Mesenchymal stem cell (in vitro differentiated cells and primary cell): Measurements from ENCODE around the gene CCM2.

Experiments used
- DNase-seq: peaks from one replicate; pipeline ENCODE4 v3.0.0-alpha.2; 2013
- H2AFZ ChIP-seq: one replicate; pipeline ENCODE4 v1.6.1; 2013; ENCODE audit warnings: low read depth, mild to moderate bottlenecking, control low read depth, inconsistent platforms, low read length, moderate library complexity
- H2AK5ac ChIP-seq: 2 replicates; pipeline ENCODE4 v1.6.1; 2013; ENCODE audit warnings: low read length, moderate library complexity, mild to moderate bottlenecking, inconsistent platforms; ENCODE audit not compliant: severe bottlenecking
- H2BK120ac ChIP-seq: one replicate; pipeline ENCODE4 v1.6.1; 2013; ENCODE audit warnings: low read depth, mild to moderate bottlenecking, inconsistent platforms, low read length, moderate library complexity
- H2BK12ac ChIP-seq, 2 experiments: one replicate each; pipeline ENCODE4 v1.6.1; 2013; ENCODE audit warnings: inconsistent platforms in 2 of 2, low read length in 2 of 2, mild to moderate bottlenecking in 2 of 2, moderate library complexity in 2 of 2, control low read depth in 1 of 2
- H2BK15ac ChIP-seq: one replicate; pipeline ENCODE4 v1.6.1; 2013; ENCODE audit warnings: mild to moderate bottlenecking, low read depth, inconsistent platforms; ENCODE audit not compliant: poor library complexity, severe bottlenecking
- H2BK5ac ChIP-seq: 2 replicates; pipeline ENCODE4 v1.6.1; 2013; ENCODE audit warnings: low read depth, mild to moderate bottlenecking, low read length, control low read depth, inconsistent platforms; ENCODE audit not compliant: poor library complexity, severe bottlenecking
- H3K14ac ChIP-seq, 2 experiments: one replicate each; pipeline ENCODE4 v1.6.1; 2013; ENCODE audit warnings: inconsistent platforms in 2 of 2, low read length in 2 of 2, control low read depth in 1 of 2, mild to moderate bottlenecking in 1 of 2, moderate library complexity in 1 of 2
- H3K18ac ChIP-seq, 2 experiments: one replicate each; pipeline ENCODE4 v1.6.1; 2013; ENCODE audit warnings: inconsistent platforms in 2 of 2, low read length in 2 of 2, control low read depth in 1 of 2, low read depth in 1 of 2, mild to moderate bottlenecking in 1 of 2
- H3K23ac ChIP-seq, 2 experiments: one replicate each; pipeline ENCODE4 v1.6.1; 2013; ENCODE audit warnings: inconsistent platforms in 2 of 2, low read length in 2 of 2, mild to moderate bottlenecking in 2 of 2, moderate library complexity in 2 of 2, control low read depth in 1 of 2
- H3K27ac ChIP-seq: 2 replicates; pipeline ENCODE4 v1.5.1; 2013; ENCODE audit warnings: mild to moderate bottlenecking, moderate library complexity, low read length, control low read depth, inconsistent platforms; ENCODE audit not compliant: poor library complexity, severe bottlenecking
- H3K27me3 ChIP-seq, 2 experiments: 2 replicates each; pipeline versions ENCODE4 v1.6.1 to v1.7.0; 2013; ENCODE audit warnings: low read length in 2 of 2, mild to moderate bottlenecking in 2 of 2, moderate library complexity in 2 of 2, control low read depth in 1 of 2, inconsistent platforms in 1 of 2; ENCODE audit not compliant: control insufficient read depth in 1 of 2, insufficient read depth in 1 of 2
- H3K36me3 ChIP-seq, 2 experiments: 2 replicates each; pipeline versions ENCODE4 v1.6.1 to v1.7.0; 2013; ENCODE audit warnings: low read length in 2 of 2, control low read depth in 1 of 2, inconsistent platforms in 1 of 2, low read depth in 1 of 2, mild to moderate bottlenecking in 1 of 2; ENCODE audit not compliant: insufficient read depth in 2 of 2, control insufficient read depth in 1 of 2
- H3K4ac ChIP-seq, 2 experiments: one replicate each; pipeline ENCODE4 v1.6.1; 2013; ENCODE audit warnings: inconsistent platforms in 2 of 2, low read length in 2 of 2, mild to moderate bottlenecking in 2 of 2, moderate library complexity in 2 of 2, control low read depth in 1 of 2, low read depth in 1 of 2
- H3K4me1 ChIP-seq: 2 replicates; pipeline ENCODE4 v1.6.1; 2013; ENCODE audit warnings: low read depth, low read length, control low read depth; ENCODE audit not compliant: control insufficient read depth, insufficient read depth
- H3K4me2 ChIP-seq: 2 replicates; pipeline ENCODE4 v1.6.1; 2013; ENCODE audit warnings: low read length, mild to moderate bottlenecking, inconsistent platforms; ENCODE audit not compliant: poor library complexity, severe bottlenecking
- H3K4me3 ChIP-seq, 2 experiments: 2 replicates each; pipeline versions ENCODE4 v1.5.1 to v1.7.0; 2013; ENCODE audit warnings: low read length in 2 of 2, mild to moderate bottlenecking in 2 of 2, control low read depth in 1 of 2, low read depth in 1 of 2; ENCODE audit not compliant: insufficient read depth in 1 of 2
- H3K79me1 ChIP-seq: replicated peaks from 2 replicates; pipeline ENCODE4 v1.6.1; 2013; ENCODE audit warnings: mild to moderate bottlenecking, control low read depth, low read length, inconsistent platforms; ENCODE audit not compliant: poor library complexity, severe bottlenecking
- H3K9ac ChIP-seq: 2 replicates; pipeline ENCODE4 v1.7.0; 2013; ENCODE audit warnings: mild to moderate bottlenecking, low read length, moderate library complexity
- H3K9me3 ChIP-seq: 2 replicates; pipeline ENCODE4 v1.7.0; 2013; ENCODE audit warnings: mild to moderate bottlenecking, low read length; ENCODE audit not compliant: control insufficient read depth
- H4K8ac ChIP-seq: one replicate; pipeline ENCODE4 v1.6.1; 2013; ENCODE audit warnings: inconsistent platforms, mild to moderate bottlenecking, low read length, moderate library complexity
- H4K91ac ChIP-seq: one replicate; pipeline ENCODE4 v1.6.1; 2013; ENCODE audit warnings: mild to moderate bottlenecking, low read length, inconsistent platforms
- WGBS: methylation state at CpG from one replicate; pipeline ENCODE4 v1.1.7; 2013; ENCODE audit warnings: mixed read lengths; 5-methylcytosine and 5-hydroxymethylcytosine counted together

CCM2 gene

DNA sequence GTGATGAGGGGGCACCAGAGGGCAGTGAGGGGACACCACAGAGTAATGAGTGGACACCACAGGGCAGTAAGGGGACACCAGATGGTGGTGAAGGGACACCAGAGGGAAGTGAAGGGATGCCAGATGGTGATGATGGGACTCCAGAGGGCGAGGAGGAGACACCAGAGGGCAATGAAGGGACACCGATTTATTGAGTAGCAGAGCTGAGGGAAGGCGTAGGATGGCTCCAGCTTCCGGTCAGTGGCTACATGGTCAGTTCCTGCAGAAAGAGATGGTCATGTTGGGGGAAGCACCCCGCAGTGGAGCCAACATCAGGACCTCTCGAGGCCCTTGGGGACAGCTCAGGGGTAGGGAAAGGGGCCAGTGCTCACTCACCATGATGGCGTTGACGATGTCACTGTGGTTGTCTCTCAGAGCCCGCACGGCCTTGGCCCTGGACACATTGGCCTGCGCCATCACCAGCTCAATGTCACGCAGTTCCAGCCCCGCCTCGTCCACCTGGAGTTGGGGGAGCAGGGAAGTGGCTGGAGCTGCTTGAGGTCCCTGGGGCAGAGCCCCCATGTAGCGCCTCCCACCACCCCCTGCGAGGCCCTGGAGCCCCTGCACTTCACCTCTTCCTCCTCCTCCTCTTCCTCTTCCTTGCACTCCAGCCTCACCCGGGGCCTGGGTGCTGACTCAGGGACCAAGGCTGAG lies 80.4 kb downstream of the CCM2 start:
- Histone ChIP-seq H3K79me1 (peaks cover 6% of the 10 kb centered on the region), H3K4me1 (peaks cover 8% of the 10 kb centered on the region), H2AFZ (no peak overlapping the region), H2AK5ac (no peak overlapping the region), H3K27ac (no peak overlapping the region), H4K91ac (no peak overlapping the region), H3K27me3 (no peaks in the 10 kb centered on the region), H2BK12ac (no peak overlapping the region), H3K9me3 (no peaks in the 10 kb centered on the region), H2BK15ac (no peak overlapping the region), H3K23ac (no peak overlapping the region), H3K14ac (no peak overlapping the region), H3K4me3 (no peak overlapping the region), H2BK5ac (no peak overlapping the region), H3K4ac (no peak overlapping the region), H3K36me3 (peaks cover 28 to 70% of the 10 kb centered on the region in 2 experiments), H3K9ac (no peak overlapping the region), H4K8ac (no peak overlapping the region), H3K18ac (no peak overlapping the region), H3K4me2 (no peak overlapping the region), H2BK120ac (no peak overlapping the region)
- no peak for DNase-seq
- 96% methylated on average over 15 of the region's 17 CpGs for WGBS

DNA sequence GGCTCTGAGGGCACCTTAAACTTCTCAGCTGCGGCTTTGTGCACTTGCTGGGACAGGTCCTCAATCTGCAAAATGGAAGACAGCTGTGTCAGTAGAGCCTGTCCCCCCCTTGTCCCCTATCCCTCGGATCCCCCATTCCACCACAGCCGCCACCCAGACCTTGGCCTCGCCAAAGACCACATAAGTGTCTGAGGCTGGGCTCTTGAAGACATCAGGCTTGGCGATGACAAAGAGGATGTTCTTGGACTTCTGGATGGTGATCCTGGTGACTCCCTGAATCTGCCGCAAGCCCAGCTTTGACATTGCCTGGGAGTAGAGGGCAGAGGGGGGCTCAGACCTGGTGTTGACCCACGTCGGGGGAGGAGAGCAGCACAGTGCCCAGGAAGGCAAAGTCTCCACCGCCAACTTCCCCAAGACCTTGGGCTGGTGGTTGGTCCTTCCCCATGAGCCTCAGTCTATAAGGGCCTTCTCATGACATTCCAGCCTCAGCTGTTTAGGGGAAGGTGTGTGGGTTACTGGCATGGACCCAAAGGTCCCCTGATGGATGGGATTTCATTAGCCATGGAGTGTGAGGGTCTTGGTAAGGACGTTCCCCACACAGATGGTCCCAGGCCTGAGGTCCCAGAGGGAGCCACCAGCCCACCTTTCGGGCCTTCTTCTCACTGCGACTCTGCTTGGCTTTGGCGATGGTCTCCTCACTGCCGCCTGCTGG lies 81.1 kb downstream of the CCM2 start:
- 91% methylated on average over 13 of the region's 14 CpGs for WGBS
- Histone ChIP-seq H3K27ac (no peak overlapping the region), H2BK5ac (no peak overlapping the region), H2AK5ac (no peak overlapping the region), H3K14ac (no peak overlapping the region), H3K18ac (no peak overlapping the region), H4K91ac (no peak overlapping the region), H3K4me3 (no peak overlapping the region), H2AFZ (no peak overlapping the region), H2BK120ac (no peak overlapping the region), H3K4ac (no peak overlapping the region), H3K27me3 (no peaks in the 10 kb centered on the region), H3K36me3 (peaks cover 21 to 69% of the 10 kb centered on the region in 2 experiments), H4K8ac (no peak overlapping the region), H3K79me1 (peaks cover 1% of the 10 kb centered on the region), H3K9me3 (no peaks in the 10 kb centered on the region), H3K4me1 (peaks cover 8% of the 10 kb centered on the region), H2BK12ac (no peak overlapping the region), H2BK15ac (no peak overlapping the region), H3K9ac (no peak overlapping the region), H3K4me2 (no peak overlapping the region), H3K23ac (no peak overlapping the region)
- DNase-seq, result no peak

DNA sequence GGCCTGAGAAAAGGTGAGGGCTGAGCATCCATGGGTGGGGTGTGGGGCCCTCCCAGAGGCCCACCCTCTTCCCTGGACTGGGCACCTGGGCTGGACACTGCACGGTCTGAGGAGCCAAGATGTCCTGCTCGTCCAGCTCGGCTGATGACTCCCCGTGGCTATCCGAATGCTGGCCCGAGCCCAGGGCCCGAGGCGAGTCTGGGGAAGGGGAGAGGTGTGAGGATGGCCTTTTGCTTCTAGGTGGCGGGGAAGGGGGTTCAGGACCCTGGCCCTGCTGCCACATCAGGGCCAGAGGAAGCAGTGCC lies 81.6 kb downstream of the CCM2 start:
- H3K4me1 ChIP-seq, result peaks cover 11% of the 10 kb centered on the region
- no peak overlapping the region for H3K18ac ChIP-seq
- no peak for DNase-seq
- H3K9me3 ChIP-seq, result no peaks in the 10 kb centered on the region
- no peak overlapping the region for H2BK5ac ChIP-seq
- H2BK120ac ChIP-seq, result no peak overlapping the region
- no peak overlapping the region for H3K9ac ChIP-seq
- H4K91ac ChIP-seq, result no peak overlapping the region
- H2AFZ ChIP-seq, result no peak overlapping the region
- H3K4me2 ChIP-seq, result no peak overlapping the region
- no peak overlapping the region for H2BK15ac ChIP-seq
- H3K4ac ChIP-seq, result no peak overlapping the region
- no peak overlapping the region for H3K4me3 ChIP-seq
- no peak overlapping the region for H2BK12ac ChIP-seq
- 92% methylated on average over 9 of the region's 9 CpGs for WGBS
- peaks cover 16 to 64% of the 10 kb centered on the region in 2 experiments for H3K36me3 ChIP-seq
- H3K79me1 ChIP-seq, result peaks cover 1% of the 10 kb centered on the region
- H3K27ac ChIP-seq, result no peak overlapping the region
- no peaks in the 10 kb centered on the region for H3K27me3 ChIP-seq
- H3K14ac ChIP-seq, result no peak overlapping the region
- no peak overlapping the region for H2AK5ac ChIP-seq
- no peak overlapping the region for H4K8ac ChIP-seq
- no peak overlapping the region for H3K23ac ChIP-seq

DNA sequence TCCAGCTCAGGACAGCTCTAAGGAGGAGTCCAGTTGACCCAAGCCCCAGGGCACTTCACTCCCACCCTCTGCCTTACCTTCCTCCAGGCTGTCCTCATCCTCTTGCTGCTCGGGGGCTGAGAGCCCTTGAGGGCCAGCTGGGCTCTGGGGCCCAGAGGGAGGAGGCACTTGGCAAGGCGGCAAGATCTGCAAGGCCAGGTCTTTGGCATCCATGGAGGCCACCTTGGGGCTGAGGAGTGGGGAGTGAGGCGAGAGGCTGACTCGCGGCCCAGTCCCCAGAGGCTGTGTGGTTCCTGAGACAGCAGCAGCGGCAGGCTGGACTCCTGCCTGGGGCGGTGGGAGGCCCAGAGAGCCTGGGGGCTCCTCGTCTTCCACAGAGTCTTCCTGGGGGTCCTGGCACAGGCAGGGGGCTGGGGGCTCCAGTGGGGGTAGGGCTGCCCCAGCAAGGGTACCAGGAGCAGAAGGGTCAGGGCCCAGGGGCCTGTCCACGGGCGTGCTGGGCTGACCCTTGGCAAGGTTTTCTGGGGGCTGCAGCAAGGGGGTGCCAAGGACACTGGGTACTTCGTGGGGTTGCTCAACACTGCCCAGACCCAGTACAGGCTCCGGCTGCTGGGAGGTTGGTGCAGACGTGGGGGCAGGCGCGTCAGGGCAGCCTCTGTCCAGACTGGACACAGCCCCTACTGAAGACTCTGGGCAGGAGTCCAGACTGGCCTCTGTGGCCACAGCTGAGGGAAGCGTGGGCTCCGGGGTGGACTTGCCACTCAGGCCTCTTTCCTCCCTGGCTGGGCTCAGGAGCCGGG lies 82.2 kb downstream of the CCM2 start:
- H2BK5ac ChIP-seq, result no peak overlapping the region
- no peak overlapping the region for H2AK5ac ChIP-seq
- H2BK12ac ChIP-seq, result no peak overlapping the region
- H3K23ac ChIP-seq, result no peak overlapping the region
- H3K14ac ChIP-seq, result no peak overlapping the region
- H3K27me3 ChIP-seq, result no peaks in the 10 kb centered on the region
- H2BK120ac ChIP-seq, result no peak overlapping the region
- peaks cover 11% of the 10 kb centered on the region for H3K4me1 ChIP-seq
- H3K4me2 ChIP-seq, result no peak overlapping the region
- H3K9ac ChIP-seq, result no peak overlapping the region
- no peak for DNase-seq
- H3K4me3 ChIP-seq, result no peak overlapping the region
- H4K91ac ChIP-seq, result no peak overlapping the region
- H3K18ac ChIP-seq, result no peak overlapping the region
- WGBS, result 89% methylated on average over 18 of the region's 18 CpGs
- no peak overlapping the region for H2BK15ac ChIP-seq
- H3K79me1 ChIP-seq, result no peaks in the 10 kb centered on the region
- no peaks in the 10 kb centered on the region for H3K9me3 ChIP-seq
- no peak overlapping the region for H3K4ac ChIP-seq
- H3K27ac ChIP-seq, result no peak overlapping the region
- H4K8ac ChIP-seq, result no peak overlapping the region
- H3K36me3 ChIP-seq, result peaks cover 10 to 58% of the 10 kb centered on the region in 2 experiments
- no peak overlapping the region for H2AFZ ChIP-seq
